CD14-positive monocyte (primary cell): ENCODE data around the gene FUS. TPM values are rescaled to one million over a fixed set of nuclear protein-coding genes. Genes with fewer than 3 reads are reported as not detected.
A peak's percentile ranks its signal among the peaks of the same experiment; 100 is the strongest.

Experiments used
- DNase-seq, 3 donors: peaks; one replicate each; pipeline ENCODE4 v3.0.0-alpha.2; 2011 to 2022
- H2AFZ ChIP-seq: 2 replicates; pipeline ENCODE4 v1.6.0; 2012; ENCODE audit warnings: mild to moderate bottlenecking, low read depth, low read length, inconsistent platforms; ENCODE audit not compliant: insufficient read depth, poor library complexity, severe bottlenecking
- H3K27ac ChIP-seq, 2 donors: 1 replicate in 1 of 2; 2 replicates in 1 of 2; pipeline ENCODE4 v1.5.1; 2012 to 2013; ENCODE audit warnings: low read length in 2 of 2, control low read depth in 1 of 2, inconsistent platforms in 1 of 2, low read depth in 1 of 2, mild to moderate bottlenecking in 1 of 2
- H3K27me3 ChIP-seq, 2 donors: one replicate each; pipeline versions ENCODE4 v1.6.0 to v1.6.1; 2011 to 2013; ENCODE audit warnings: low read length in 2 of 2; ENCODE audit not compliant: control insufficient read depth in 2 of 2, insufficient read depth in 2 of 2
- H3K36me3 ChIP-seq, 2 donors: replicated peaks in 1 of 2; 1 replicate in 1 of 2; 2 replicates in 1 of 2; pipeline versions ENCODE4 v1.5.1 to v1.6.1; 2012 to 2013; ENCODE audit warnings: low read length in 2 of 2, control low read depth in 1 of 2, inconsistent platforms in 1 of 2, mild to moderate bottlenecking in 1 of 2; ENCODE audit not compliant: insufficient read depth in 2 of 2, control insufficient read depth in 1 of 2
- H3K4me1 ChIP-seq, 2 donors: 1 replicate in 1 of 2; 2 replicates in 1 of 2; pipeline versions ENCODE4 v1.5.1 to v1.6.1; 2012 to 2013; ENCODE audit warnings: low read length in 2 of 2, control low read depth in 1 of 2, inconsistent platforms in 1 of 2, mild to moderate bottlenecking in 1 of 2, moderate library complexity in 1 of 2; ENCODE audit not compliant: insufficient read depth in 2 of 2, control insufficient read depth in 1 of 2
- H3K4me2 ChIP-seq: replicated peaks from 2 replicates; pipeline ENCODE3; 2012; ENCODE audit warnings: low read length, moderate library complexity, mild to moderate bottlenecking; ENCODE audit not compliant: poor library complexity, severe bottlenecking; ENCODE audit errors: extremely low read depth
- H3K4me3 ChIP-seq, 3 experiments: fragments of 200-600 bp in 1 of 3; sonication (generic) in 1 of 3; replicated peaks in 1 of 3; 1 replicate in 2 of 3; 2 replicates in 1 of 3; pipeline ENCODE4 v1.5.1; 2011 to 2013; ENCODE audit warnings: low read length in 3 of 3, mild to moderate bottlenecking in 3 of 3, control low read depth in 2 of 3, low read depth in 2 of 3, inconsistent platforms in 1 of 3, moderate library complexity in 1 of 3
- H3K79me2 ChIP-seq: 2 replicates; pipeline ENCODE4 v1.6.0; 2012; ENCODE audit warnings: mild to moderate bottlenecking, control low read depth, inconsistent platforms, low read length, moderate library complexity; ENCODE audit not compliant: insufficient read depth
- H3K9ac ChIP-seq: 2 replicates; pipeline ENCODE4 v1.6.0; 2017; ENCODE audit warnings: low read length, mild to moderate bottlenecking; ENCODE audit not compliant: insufficient read depth, poor library complexity, severe bottlenecking
- H3K9me3 ChIP-seq, 2 donors: replicated peaks in 1 of 2; 1 replicate in 1 of 2; 2 replicates in 1 of 2; pipeline versions ENCODE4 v1.5.1 to v1.6.1; 2012 to 2013; ENCODE audit warnings: low read length in 2 of 2, control low read depth in 1 of 2; ENCODE audit not compliant: control insufficient read depth in 1 of 2, insufficient read depth in 1 of 2
- H4K20me1 ChIP-seq: 2 replicates; pipeline ENCODE4 v1.6.0; 2012; ENCODE audit warnings: mild to moderate bottlenecking, low read length, control low read depth, moderate library complexity; ENCODE audit not compliant: insufficient read depth
- H3K27ac Mint-ChIP-seq, 7 donors: one replicate each; pipeline ENCODE4 v1.8.0; 2020; ENCODE audit warnings: mild to moderate bottlenecking in 7 of 7, mixed read lengths in 7 of 7, moderate library complexity in 6 of 7, inconsistent platforms in 2 of 7
- H3K27me3 Mint-ChIP-seq, 3 donors: one replicate each; pipeline ENCODE4 v1.8.0; 2021 to 2022; ENCODE audit warnings: low read depth in 3 of 3, mild to moderate bottlenecking in 3 of 3, mixed read lengths in 3 of 3, moderate library complexity in 3 of 3, inconsistent platforms in 1 of 3
- H3K36me3 Mint-ChIP-seq, 2 donors: one replicate each; pipeline ENCODE4 v1.8.0; 2020; ENCODE audit warnings: mixed read lengths in 2 of 2, inconsistent platforms in 1 of 2, mild to moderate bottlenecking in 1 of 2
- H3K4me1 Mint-ChIP-seq: one replicate; pipeline ENCODE4 v1.8.0; 2020; ENCODE audit warnings: mild to moderate bottlenecking, mixed read lengths
- H3K4me3 Mint-ChIP-seq, 2 donors: one replicate each; pipeline ENCODE4 v1.8.0; 2020; ENCODE audit warnings: mild to moderate bottlenecking in 2 of 2, mixed read lengths in 2 of 2, moderate library complexity in 1 of 2
- H3K9me3 Mint-ChIP-seq, 7 donors: one replicate each; pipeline ENCODE4 v1.8.0; 2020 to 2022; ENCODE audit warnings: mixed read lengths in 7 of 7, mild to moderate bottlenecking in 6 of 7, moderate library complexity in 6 of 7, inconsistent platforms in 2 of 7
- CTCF ChIP-seq: fragments of 200-600 bp; IDR thresholded peaks from one replicate; pipeline ENCODE4 v1.8.0; 2022; ENCODE audit warnings: antibody characterized with exemption, mild to moderate bottlenecking
- WGBS: methylation state at CpG from one replicate; pipeline ENCODE4 v1.1.5; 2013; ENCODE audit warnings: missing lambda C conversion rate; ENCODE audit not compliant: insufficient coverage; 5-methylcytosine and 5-hydroxymethylcytosine counted together
- intact Hi-C, 2 donors: fragments of 100-400 bp; cut with micrococcal nuclease; formaldehyde crosslinking; loops; one replicate each; pipeline versions ENCODE4 v1.15.0 to v1.15.1; 2023
- polyA plus RNA-seq, 3 donors: library from polyadenylated mRNA; depleted of rRNA in 1 of 3; unstranded in 2 of 3; stranded (reverse) in 1 of 3; fragments of 300-500 nt in 2 of 3; fragments of >200 nt in 1 of 3; fragmentation: Illumina TruSeq in 2 of 3; gene quantifications; 1 replicate in 2 of 3; 2 replicates in 1 of 3; pipeline ENCODE4 v1.2.3, GENCODE V29; 2012 to 2021

FUS gene
- polyA plus RNA-seq, 3 donors, result 54.9 to 246 (median 78.5) TPM

GRCh38 chr16:31186930-31187807 lies 7.2 kb downstream of the FUS start:
- no peak for TF ChIP-seq CTCF
- H3K79me2 ChIP-seq, result peaks cover 91% of the 10 kb centered on the region
- peak overlapping the region in 1 of 2 donors; percentile 34 for H3K27ac ChIP-seq
- peak overlapping the region in 1 of 3 experiments; percentile 45 for H3K4me3 ChIP-seq
- no peaks in the 10 kb centered on the region for H3K27me3 ChIP-seq
- H2AFZ ChIP-seq, result no peak overlapping the region
- intact Hi-C loops, result no loop called here
- Mint-ChIP-seq H3K4me1 (peaks cover 46% of the 10 kb centered on the region), H3K4me3 (no peak overlapping the region), H3K36me3 (peaks cover 98 to 100% of the 10 kb centered on the region in 2 donors), H3K27ac (peak overlapping the region in 4 of 7 donors; percentile 18 to 71 (median 44)), H3K27me3 (peaks cover 0 to 2% (median 0%) of the 10 kb centered on the region in 3 donors), H3K9me3 (no peaks in the 10 kb centered on the region)
- WGBS, result 97% methylated on average over 8 of the region's 10 CpGs
- no peak for DNase-seq
- peak overlapping the region; percentile 62 for H3K4me2 ChIP-seq
- H3K9ac ChIP-seq, result no peak overlapping the region
- H3K36me3 ChIP-seq, result peaks cover 91 to 100% of the 10 kb centered on the region in 2 donors
- no peaks in the 10 kb centered on the region for H3K9me3 ChIP-seq
- H3K4me1 ChIP-seq, result peaks cover 36% of the 10 kb centered on the region in 2 donors
- peaks cover 100% of the 10 kb centered on the region for H4K20me1 ChIP-seq

- H3K9ac ChIP-seq, result no peak overlapping the region
- intact Hi-C loops, result no loop called here
- Mint-ChIP-seq H3K27me3 (peaks cover 0 to 2% (median 0%) of the 10 kb centered on the region in 3 donors), H3K9me3 (no peaks in the 10 kb centered on the region), H3K4me3 (no peak overlapping the region), H3K27ac (peak overlapping the region in 2 of 7 donors; percentile 36 to 67), H3K4me1 (peaks cover 40% of the 10 kb centered on the region), H3K36me3 (peaks cover 93 to 100% of the 10 kb centered on the region in 2 donors)
- H3K4me2 ChIP-seq, result no peak overlapping the region
- H3K36me3 ChIP-seq, result peaks cover 91 to 100% of the 10 kb centered on the region in 2 donors
- H3K27me3 ChIP-seq, result no peaks in the 10 kb centered on the region
- WGBS, result 96% methylated on average over 5 of the region's 8 CpGs
- TF ChIP-seq CTCF, result no peak
- no peak overlapping the region for H3K27ac ChIP-seq
- peaks cover 90% of the 10 kb centered on the region for H3K79me2 ChIP-seq
- no peak overlapping the region for H3K4me3 ChIP-seq
- H2AFZ ChIP-seq, result no peak overlapping the region
- DNase-seq, result no peak
- H4K20me1 ChIP-seq, result peaks cover 100% of the 10 kb centered on the region
- H3K4me1 ChIP-seq, result peaks cover 29% of the 10 kb centered on the region in 2 donors
- H3K9me3 ChIP-seq, result no peaks in the 10 kb centered on the region
Measured at GRCh38 chr16:31187808-31188189, 7.9 kb downstream of the FUS start.
